HL-60 (cell line): ENCODE data around the gene TYW1.
"Not testable (repeated sequence)": the region's sequence is repeated elsewhere in the genome, so short reads cannot be mapped to it uniquely, and the experiment has no call there.

ENCODE experiments used
- CTCF ChIP-seq: IDR thresholded peaks from one replicate; pipeline ENCODE4 v1.5.1; 2011; ENCODE audit warnings: low read length, control low read depth, inconsistent platforms; ENCODE audit not compliant: insufficient read depth
- POLR2AphosphoS5 ChIP-seq: IDR thresholded peaks from 2 replicates; pipeline ENCODE4 v1.6.1; 2012; ENCODE audit warnings: low read depth

GRCh38 chr7:67266070-67266469 is 269.4 kb downstream of the TYW1 start:
- TF ChIP-seq CTCF, POLR2AphosphoS5: not testable (repeated sequence)
